Activated CD8-positive, alpha-beta memory T cell treated with anti-CD3 and anti-CD28 coated beads, Interleukin-2, amount 50 U/mL, for 24 hours (primary cell): ENCODE data around the gene ALDH3A1.

ENCODE experiments used
- DNase-seq: peaks from one replicate; pipeline ENCODE4 v3.0.0-alpha.2; 2020; ENCODE audit errors: extremely low read depth

Gene ALDH3A1

DNA sequence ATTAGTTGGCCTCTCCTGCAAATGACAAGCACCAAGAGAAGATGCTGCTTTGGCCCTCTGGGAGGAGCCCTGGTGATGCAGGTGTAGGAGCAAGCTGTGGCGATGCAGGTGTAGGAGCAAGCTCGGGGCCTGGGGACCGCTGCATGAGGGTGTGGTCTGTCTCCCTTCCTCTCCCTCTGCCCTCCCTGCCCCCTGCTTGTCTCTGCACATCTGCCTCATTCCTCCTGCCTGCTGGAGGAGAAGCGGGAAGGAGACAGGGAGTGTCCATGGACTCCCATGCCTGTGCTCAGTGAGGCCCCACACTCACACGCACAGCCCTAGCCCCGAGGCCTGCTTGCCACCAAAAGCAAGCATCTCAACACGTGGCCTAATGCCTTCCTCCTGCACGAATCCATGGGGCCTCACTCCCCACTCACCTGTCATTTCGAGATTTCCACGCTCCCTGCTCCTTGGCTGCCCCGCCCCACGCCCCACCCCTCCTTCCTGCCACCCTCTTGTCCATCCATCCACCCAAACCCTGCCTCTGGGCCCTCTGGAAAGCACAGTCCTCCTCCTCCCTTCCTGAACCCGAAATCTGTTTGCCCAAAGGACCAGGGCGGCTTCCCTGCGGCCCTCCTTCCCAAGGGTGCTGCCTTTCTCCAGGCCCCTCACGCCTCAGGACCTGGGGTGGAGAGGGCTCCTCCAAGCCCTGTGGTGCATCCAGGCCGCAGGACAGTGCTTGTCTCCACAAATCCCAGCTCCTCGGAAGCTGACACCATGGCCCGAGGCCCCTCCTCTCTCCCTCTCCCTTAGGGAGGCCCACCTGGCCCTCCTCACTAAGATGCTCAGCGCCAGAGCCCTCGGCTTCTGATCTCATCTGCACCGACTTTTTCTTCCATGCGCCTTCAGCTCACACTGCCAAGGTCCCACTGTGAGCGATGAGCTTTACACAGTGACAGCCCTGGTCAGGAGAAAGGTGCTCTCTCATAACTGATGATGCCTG, 11.8 kb upstream of the ALDH3A1 start:
- no peak for DNase-seq

DNA sequence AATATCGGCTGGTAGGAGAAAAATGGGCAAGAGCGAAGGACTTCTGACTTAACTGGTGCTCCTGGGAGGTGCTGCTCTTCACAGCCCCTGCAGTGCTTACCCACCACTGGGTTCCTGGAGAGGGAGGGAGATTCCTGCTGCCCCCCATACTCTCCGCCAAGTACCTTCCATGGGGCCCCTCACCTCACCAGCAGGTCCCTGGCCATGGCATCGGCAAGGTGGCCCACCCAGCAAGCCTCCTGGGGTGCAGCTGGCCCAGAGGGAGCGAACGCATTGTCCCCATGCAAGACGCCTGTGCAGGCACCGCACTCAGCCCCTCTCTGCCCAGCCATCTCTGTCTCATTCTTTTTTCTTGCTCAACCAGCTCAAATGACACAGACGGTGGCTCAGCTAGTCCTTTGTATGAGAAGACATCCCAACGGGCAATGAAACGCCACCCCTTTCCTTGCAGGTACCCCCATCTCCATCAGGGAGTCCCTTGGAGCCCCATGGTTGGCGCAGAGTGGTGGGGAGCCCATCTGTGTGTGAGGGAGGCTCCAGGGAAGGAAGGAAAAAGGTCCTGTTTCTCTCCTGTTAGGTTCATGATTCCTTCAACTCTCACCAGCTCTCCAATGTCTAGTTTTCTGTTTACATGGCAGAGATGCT, 9.6 kb upstream of the ALDH3A1 start:
- no peak for DNase-seq

DNA sequence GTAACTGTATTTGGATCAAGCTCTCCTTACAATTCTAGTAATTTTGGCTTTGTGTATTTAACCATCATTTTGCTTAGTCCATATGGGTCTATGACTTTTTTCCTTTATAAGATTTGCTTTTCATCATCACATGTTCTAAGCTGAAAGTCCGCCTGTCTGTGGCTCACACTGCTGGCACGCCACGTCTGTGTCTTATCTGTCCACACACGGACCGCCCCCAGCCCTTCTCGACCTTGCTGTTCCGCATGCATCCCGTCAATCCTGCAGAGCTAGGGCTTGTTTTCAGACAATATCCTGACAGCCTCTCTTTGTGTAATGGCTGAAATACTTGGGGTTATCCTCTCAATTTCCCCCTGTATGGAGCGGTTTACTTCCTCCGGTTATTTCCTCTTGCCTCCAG, 8.4 kb upstream of the ALDH3A1 start:
- no peak for DNase-seq

DNA sequence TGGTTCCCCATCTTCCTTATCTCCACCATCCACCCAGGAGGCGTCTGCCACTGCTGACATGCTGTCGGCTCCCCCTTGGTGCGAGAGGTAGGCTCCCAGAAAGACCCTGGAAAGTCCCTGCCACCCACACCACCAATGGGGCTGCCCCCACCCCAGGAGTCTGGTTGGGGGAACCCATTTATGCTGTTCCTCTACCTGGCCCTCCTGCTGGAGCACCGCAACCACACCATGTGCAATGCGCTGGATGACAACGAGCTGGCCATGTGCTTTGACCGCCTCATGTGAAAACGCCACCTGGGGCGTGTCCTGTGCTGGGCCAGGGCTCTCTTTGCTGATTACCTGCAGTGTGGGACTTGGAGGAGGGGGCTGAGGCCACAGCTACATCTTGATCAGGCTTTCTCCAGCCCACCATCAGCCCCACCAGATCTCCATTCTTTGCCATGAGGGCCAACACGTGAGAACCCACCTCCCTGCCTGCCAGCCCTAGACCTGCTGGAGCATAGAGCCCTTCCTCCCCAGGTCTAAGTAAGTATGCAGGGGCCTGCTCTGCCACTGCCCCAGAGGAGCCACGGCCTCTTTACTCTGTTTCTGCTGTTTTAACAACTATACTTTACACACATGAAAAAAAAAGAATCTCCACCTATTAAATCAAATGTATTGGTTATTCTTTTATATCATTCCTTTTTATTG, 7.9 kb upstream of the ALDH3A1 start:
- no peak for DNase-seq

DNA sequence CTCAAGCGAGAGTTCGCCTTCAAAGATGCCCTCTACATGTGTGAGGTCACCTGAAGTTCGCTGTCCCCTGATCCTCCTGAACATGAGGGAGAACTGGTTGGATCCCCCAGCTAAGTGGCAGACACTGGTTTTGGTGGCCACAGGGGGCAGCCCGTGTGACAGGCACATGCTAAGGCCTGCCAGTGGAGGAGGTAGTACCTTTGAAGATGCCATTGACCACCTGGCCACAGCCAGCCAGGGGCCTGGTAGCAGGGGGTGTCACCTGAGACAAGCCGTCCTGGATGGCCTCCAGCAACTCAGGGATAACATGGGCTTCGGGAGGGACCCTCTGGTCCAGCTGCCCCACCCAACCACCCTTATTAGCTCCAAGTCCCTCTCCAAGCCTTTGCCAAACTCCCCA, 7.3 kb upstream of the ALDH3A1 start:
- DNase-seq = no peak

DNA sequence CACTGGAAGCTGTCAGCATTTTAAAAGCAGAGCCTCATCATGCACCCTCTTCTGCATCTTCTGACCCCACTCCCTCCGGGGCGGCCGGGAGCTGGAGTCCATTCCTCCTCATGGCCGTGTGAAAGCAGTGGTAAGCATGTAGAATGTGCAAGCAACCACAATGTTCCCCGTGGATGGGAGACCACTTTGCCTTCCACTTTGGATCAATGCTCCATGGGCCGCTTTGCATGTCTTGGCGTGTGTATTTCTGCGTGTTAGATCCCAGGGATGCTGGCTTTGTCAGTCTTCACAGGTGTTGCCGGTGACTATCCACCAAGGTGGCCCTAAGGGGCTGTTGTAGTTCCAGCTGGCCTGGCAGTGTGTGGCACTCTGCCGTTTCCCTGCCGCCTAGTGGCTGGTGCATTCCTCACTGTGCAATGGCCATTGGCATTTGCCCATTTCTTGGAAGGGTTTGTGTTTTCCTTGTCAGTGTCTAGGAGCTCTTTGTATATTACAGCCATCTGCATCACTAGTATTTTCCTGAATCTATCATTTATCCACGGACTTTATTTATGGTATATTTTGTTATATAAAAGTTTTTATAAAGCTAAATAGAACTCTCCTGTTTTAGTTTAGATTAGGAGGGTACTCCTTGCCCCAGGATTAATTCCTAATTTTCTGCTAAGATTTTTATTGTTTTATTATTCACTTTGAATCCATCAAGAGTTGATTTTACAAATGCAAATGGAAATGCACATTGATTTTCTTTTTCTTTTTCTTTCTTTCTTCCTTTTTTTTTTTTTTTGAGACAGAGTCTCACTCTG, 5.8 kb upstream of the ALDH3A1 start:
- DNase-seq = no peak

DNA sequence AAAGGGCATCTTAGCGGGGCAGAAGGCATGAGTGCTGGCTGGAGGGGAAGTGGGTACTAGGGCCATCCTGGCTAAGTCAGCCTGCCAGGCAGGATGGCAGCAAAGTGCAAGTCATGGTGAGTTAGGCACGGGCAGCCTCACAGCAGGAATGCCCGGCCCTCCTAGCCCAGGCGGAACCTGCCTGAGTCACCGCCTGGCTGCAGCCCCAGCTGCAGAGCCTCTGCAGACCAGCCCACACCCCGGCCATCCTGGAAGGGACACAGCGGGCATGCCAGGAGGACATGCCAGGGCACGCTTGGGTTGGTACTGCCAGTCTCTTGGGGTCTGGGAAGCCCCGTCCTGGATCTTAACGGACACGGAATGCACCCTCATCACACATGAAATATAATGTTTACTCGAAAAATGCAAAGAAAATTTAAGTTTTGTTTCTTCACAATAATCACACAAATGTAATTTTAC, 5.0 kb upstream of the ALDH3A1 start:
- DNase-seq = no peak

DNA sequence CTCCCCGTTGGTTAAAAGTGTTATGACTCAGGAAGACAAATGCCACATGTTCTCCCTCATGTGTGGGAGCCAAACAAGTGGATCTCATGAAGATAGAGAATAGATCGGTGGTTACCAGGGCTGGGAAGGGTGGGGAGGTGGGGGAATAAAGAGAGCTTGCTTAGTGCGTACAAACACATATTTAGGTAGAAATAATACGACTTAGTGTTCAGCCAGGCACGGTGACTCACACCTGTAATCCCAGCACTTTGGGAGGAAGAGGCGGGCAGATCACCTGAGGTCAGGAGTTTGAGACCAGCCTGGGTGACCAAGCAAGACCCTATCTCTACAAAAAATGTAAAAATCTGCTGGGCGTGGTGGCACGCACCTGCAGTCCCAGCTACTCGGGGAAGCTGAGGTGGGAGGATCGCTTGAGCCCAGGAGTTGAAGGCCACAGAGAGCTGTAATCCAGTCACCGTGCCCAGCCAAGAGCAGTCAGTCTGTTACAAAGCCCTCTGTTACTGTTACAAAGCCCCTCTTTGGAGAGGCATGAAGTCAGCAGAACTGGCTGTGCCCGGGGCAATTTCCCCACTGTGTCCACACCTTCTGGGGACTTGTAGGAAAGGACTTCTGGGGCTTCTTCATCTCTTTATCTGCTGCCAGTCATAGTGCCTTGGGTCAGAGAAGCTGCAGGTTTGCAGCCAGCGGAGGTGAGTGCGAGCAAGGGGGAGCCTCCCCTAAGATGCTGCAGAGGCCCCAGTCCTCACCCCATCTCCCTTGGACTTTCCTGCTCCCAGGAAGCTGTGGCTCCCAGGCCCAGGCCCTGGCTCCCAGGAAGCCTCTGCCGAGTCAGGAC, 4.3 kb upstream of the ALDH3A1 start:
- DNase-seq = no peak

DNA sequence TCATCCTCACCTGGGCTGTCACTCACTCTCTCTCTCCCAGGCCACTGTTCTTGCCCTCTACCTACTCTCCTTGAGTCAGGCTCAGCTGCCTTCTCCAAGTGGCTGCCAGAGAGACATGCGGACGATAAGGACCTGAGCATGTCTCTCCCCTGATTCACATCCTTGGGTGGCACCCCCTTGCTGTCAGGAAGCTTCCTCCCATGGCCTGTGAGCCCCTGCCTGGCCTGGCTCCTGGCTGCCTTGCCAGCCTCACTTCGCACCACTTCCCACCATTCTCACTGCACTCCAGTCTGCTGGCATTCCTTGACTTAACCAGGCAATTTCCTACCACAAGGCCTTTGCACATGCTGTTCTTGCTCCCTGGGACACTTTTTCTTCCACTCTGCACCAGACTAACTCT, 2.7 kb upstream of the ALDH3A1 start:
- DNase-seq = no peak

DNA sequence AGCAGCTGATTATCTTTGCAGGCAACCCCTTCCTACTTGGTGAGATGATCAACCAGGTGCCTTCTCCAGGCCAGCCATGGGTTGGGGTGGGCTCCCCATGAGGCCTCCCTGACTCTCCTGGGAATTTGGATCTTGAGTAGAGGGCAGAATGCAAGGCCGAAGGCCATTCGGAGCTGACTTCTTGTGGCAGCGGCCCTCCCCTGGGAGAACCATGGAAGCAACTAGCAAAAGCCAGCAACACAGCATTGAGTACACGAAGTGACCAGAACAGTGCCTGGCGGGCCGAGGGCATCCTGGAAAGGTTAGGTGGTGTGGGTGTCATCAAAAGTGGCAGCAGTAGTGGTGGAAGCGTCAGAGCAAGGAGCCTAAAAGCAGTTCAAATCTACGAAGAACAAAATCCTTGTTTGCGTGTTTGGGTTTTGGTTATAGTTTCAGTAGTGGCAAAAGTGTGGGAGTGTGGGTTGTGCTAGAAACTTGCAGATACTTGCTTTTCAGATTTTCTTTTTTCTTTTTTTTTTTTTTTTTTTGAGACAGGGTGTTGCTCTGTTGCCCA, 2.0 kb upstream of the ALDH3A1 start:
- DNase-seq = no peak

DNA sequence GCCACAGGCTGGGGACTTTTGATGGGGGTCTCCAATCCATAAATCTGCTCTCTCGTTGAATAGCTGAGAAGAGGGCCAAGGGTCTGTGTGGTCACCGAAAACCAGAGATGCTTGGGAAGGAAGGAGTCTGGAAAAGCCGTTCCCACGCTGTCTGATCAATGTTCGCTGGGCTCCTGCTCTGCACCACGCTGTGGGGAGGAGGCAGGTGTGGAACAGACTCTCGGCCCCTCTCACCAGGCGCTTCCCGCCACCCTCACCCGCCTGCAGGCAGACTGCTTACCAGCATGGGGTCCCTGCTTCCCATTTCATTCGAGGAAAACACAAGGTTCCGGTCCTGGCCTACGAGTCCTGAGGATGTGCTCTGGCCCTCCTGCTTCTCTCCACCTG, 702 bp upstream of the ALDH3A1 start:
- DNase-seq = no peak

DNA sequence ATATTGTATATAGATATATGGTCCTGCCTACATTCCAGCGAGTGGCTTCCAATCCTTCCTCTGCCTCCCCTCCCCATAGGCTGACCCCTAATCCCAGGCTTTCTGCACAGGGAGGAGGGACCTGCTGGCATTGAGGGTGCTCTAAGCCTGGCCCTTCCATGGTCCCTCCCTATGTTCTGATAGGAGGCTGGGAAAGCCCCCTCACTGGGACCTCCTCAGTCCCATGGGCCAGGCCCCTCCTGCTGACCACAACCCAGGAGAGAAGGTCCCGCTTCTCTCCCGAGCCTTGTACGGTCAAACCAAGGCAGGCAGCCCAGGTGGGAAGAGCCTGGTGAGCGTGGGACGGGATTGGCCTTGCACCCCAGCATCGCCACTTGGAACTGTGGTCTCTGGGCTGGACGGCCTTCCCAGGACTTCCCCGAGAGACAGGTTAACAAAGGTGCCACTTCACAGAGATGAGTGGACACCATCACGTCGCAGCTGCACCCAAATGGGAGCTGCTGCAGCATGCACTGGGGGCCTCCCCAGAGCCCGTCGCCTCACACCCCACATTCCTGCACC, 859 bp downstream of the ALDH3A1 start:
- no peak for DNase-seq

DNA sequence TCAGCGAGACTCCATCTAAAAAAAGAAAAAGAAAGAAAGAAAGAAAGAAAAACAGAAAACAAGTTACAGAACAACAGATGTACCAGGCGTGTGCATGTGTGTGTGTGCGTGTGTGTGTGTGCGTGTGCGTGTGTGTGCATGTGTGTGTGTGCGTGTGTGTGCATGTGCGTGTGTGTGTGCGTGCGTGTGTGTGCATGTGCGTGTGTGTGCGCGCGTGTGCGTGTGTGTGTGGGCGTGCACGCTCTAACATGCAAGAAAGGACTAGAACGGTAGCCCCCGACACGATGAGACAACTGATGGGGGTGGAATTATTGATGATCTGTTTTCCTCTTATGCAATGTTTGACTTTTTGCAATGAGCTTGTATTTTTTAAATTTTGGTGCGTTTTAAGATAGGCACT, 1.6 kb downstream of the ALDH3A1 start:
- no peak for DNase-seq

DNA sequence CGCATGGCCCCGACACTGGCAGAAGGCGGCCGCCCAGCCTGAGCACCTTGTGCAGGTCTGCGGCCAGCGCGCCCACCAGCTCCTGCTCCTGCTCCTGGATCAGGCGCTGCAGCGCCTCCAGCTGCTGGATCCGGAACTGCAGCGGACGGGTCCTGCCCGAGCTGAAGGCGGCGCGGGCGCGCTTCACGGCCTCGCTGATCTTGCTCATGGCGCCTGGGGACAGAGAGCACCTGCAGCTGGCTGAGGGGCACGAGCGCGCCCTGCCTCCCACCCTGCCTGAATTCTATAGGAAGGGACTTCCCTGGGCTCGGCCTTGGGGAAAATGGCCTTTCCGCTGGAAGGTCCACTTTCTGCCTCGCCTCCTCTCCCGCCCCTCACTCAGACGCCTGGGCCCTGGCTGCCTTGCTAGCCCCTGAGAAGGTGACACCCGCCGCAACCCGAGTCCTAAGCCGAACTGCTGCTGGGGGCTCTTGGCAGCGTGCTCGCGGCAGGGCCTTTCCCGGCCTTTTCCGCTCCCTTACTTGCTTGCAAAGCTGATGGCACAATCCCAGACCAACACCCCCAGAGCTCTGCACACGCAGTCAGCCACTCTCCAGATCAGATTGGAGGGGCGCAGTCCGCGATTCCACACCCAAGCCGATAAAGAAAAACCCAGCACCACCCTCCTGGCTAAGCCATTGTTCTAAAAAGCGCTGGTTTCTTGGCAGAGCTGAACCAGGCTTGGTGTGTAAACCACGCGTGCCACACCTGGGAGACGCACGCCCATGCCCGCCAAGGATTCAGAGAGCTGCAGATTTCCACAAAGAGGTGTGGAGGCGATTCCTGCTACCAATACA, 3.0 kb downstream of the ALDH3A1 start:
- peak; percentile 33 for DNase-seq

DNA sequence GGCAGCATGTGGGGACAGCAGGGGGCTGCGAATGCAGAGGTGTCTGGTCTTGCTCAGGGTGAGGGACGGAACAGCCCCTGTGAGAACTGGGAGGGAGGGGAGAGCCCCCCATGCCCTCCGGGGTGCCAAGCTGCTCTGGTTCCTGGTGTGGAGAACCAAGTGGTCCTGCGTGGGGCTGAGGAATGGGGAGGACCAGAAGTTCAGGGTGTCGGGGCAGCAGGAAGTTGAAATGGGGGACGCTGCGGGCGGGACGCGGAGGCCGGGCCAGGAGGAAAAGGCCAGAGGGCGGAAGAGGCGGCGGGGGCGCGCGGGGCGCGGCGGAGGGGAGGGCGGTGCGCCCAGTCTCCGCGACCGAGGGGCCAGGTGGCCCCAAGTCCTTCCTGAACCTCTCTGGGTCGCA, 3.6 kb downstream of the ALDH3A1 start:
- no peak for DNase-seq

DNA sequence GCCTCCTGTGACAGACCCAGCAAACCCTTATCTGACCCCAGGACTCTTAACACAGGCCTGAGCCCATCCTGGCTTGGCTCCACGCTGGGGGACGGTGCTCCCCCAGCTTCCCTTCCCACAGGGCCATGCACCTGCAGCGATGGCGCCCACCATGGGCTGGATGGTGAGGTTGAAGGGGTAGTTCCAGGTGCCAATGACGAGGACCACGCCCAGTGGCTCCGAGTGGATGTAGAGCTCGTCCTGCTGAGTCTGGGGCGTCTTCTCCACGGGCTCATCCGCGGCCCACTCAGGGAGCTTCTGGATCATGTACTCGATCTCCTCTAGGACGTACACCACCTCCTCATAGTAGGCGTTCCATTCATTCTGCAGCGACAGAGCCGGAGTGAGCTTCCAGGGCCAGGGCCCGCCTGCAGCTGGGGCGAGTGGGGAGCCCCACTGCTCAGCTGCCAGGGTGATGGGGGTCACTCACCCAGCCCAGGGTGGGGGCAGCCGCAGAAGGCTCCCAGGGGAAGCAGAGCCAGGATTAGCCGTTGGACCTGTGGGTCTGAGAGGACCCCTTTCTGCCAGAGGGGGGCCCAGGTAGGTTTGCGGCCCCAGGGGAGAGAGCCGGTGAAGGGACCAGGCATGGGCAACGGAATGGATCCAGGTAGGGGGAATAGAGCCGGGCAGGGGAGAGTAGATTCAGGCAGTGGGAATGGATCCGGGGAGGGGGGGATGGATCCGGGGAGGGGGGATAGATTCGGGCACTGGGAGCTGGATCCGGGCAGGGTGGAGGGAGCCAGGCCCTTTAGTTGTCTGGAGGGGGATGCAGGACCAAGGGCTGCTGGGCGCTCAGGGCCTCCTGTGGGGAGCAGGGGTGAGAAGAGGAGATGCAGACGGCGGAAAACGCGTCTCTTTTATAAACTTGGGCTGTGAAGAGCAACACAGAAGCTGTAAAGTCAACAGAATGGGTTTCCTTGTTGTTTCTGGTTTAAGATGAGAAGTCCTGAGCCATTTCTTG, 4.7 kb downstream of the ALDH3A1 start:
- no peak for DNase-seq

DNA sequence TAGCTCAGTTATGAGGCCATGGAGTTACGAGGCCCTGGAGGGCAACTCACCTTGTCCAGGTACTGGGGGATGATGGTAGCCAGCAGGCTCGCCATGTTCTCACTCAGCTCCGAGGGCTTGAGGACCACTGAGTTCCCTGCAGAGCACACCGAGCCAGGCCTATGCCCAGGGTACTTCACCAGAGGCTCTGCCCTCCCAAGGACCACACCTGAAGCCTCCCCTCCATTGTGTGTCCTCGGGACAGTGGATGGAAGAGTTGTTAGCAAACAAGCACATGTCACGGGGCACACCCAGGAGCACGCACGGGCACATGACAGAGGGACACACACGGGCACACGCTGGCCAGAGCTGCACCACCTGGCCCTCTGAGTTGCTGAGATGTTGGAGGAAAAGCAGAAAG, 5.6 kb downstream of the ALDH3A1 start:
- no peak for DNase-seq

DNA sequence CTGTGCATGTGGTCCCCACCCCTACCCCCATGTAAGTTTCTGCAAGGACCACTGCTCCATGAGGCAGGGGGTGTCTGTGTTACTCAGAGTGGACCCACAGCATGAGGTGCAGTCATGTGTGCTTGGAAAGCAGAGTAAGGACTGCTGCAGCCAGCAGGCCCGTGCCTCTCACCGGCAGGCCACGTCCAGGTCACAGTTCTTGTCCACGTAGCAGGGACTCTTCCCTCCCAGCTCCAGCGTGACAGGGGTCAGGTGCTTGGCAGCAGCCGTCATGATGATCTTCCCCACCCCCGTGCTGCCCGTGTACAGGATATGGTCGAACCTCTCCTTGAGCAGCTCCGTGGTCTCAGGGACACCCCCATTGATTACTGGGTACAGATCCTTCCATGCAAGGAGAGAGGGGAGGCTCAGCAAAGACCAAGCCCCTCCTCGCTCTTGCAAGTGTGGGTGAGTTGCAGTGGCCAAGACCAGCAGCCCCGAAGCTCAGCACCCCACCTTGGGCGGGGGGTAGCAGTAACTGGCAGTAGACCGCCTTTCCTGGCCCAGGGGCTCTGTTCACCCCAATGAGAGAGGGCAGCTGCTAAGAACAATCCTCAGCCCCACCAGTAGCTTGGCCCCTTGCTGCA, 6.2 kb downstream of the ALDH3A1 start:
- no peak for DNase-seq
